K562 (cell line): ENCODE measurements around the gene CXCL14. TPM values are rescaled to one million over a fixed set of nuclear protein-coding genes. Genes with fewer than 3 reads are reported as not detected.
A peak's percentile ranks its signal among the peaks of the same experiment; 100 is the strongest.

Experiments used
- CTCF ChIP-seq, 3 experiments: IDR thresholded peaks in 2 of 3; conservative IDR thresholded peaks in 1 of 3; 2 replicates each; pipeline ENCODE4 v1.5.1; 2011 to 2012; ENCODE audit warnings: low read length in 3 of 3, mild to moderate bottlenecking in 3 of 3, control low read depth in 2 of 3, improper control_type of control experiment in 1 of 3, inconsistent platforms in 1 of 3, low read depth in 1 of 3, mixed read lengths in 1 of 3, moderate library complexity in 1 of 3; ENCODE audit not compliant: insufficient read depth in 2 of 3
- ETV1 ChIP-seq: fragments of 450-650 bp; conservative IDR thresholded peaks from 2 replicates; pipeline ENCODE4 v1.6.1; 2016; ENCODE audit warnings: missing genetic modification characterization, control low read depth, low read depth, missing compliant biosample characterization
- FOXP4 ChIP-seq: sonication (generic); formaldehyde crosslinking; IDR thresholded peaks from 2 replicates; pipeline ENCODE4 v1.8.0; 2022; ENCODE audit warnings: mild to moderate bottlenecking, missing genetic modification reagents, borderline replicate concordance
- GMEB1 ChIP-seq: fragments of 250-450 bp; sonication (Bioruptor Pico); IDR thresholded peaks from 2 replicates; pipeline ENCODE4 v1.4.0; 2020; ENCODE audit warnings: mild to moderate bottlenecking
- HDAC2 ChIP-seq: fragments of 450-650 bp; IDR thresholded peaks from 2 replicates; pipeline ENCODE4 v1.6.1; 2016; ENCODE audit warnings: mild to moderate bottlenecking
- HDGF ChIP-seq: fragments of 450-650 bp; IDR thresholded peaks from 2 replicates; pipeline ENCODE4 v1.6.1; 2016
- JUN ChIP-seq, 2 experiments: sonication (generic) in 1 of 2; formaldehyde crosslinking in 1 of 2; IDR thresholded peaks; 2 replicates each; pipeline versions ENCODE4 v1.6.1 to v1.8.0; 2012 to 2022; ENCODE audit warnings: borderline replicate concordance in 2 of 2, mild to moderate bottlenecking in 2 of 2, improper control_type of control experiment in 1 of 2, low read depth in 1 of 2, low read length in 1 of 2, missing genetic modification reagents in 1 of 2
- KLF16 ChIP-seq: IDR thresholded peaks from 2 replicates; pipeline ENCODE4 v1.6.1; 2016; ENCODE audit warnings: antibody characterized with exemption
- MXI1 ChIP-seq: IDR thresholded peaks from 2 replicates; pipeline ENCODE4 v1.6.1; 2011; ENCODE audit warnings: low read depth, mild to moderate bottlenecking, improper control_type of control experiment, low read length
- NRF1 ChIP-seq, 2 experiments: fragments of 450-650 bp; IDR thresholded peaks in 1 of 2; conservative IDR thresholded peaks in 1 of 2; 2 replicates each; pipeline ENCODE4 v1.6.1; 2014; ENCODE audit warnings: mild to moderate bottlenecking in 2 of 2
- STAG1 ChIP-seq: sonication (generic); formaldehyde crosslinking; IDR thresholded peaks from 2 replicates; pipeline ENCODE4 v1.5.0; 2020; ENCODE audit warnings: missing genetic modification reagents, borderline replicate concordance
- WHSC1 ChIP-seq: IDR thresholded peaks from one replicate; pipeline ENCODE4 v1.6.1; 2012; ENCODE audit warnings: low read length, control low read depth, inconsistent platforms
- ZBTB7A ChIP-seq: IDR thresholded peaks from 2 replicates; pipeline ENCODE4 v1.6.1; 2011; ENCODE audit warnings: low read depth, mild to moderate bottlenecking, low read length, moderate library complexity, borderline replicate concordance; ENCODE audit not compliant: control insufficient read depth
- ZC3H11A ChIP-seq: IDR thresholded peaks from 2 replicates; pipeline ENCODE4 v1.6.1; 2012; ENCODE audit warnings: low read depth, low read length, improper control_type of control experiment
- ZNF143 ChIP-seq: sonication (generic); formaldehyde crosslinking; IDR thresholded peaks from 2 replicates; pipeline ENCODE4 v1.9.0; 2022; ENCODE audit warnings: mild to moderate bottlenecking, missing genetic modification reagents
- ZNF274 ChIP-seq: IDR thresholded peaks from 2 replicates; pipeline ENCODE4 v1.6.1; 2011; ENCODE audit warnings: low read depth, mild to moderate bottlenecking, low read length, moderate library complexity, borderline replicate concordance
- ZNF609 ChIP-seq: sonication (generic); formaldehyde crosslinking; IDR thresholded peaks from 2 replicates; pipeline ENCODE4 v1.8.1; 2023; ENCODE audit warnings: missing genetic modification reagents, mild to moderate bottlenecking, borderline replicate concordance
- polyA plus RNA-seq, 8 experiments: library from polyadenylated mRNA; depleted of rRNA in 4 of 8; stranded (reverse) in 5 of 8; unstranded in 3 of 8; fragments of >200 nt; fragmentation: Nextera tagmentation in 2 of 8; fragmentation: Illumina TruSeq in 1 of 8; extraction: Ambion mirVana in 2 of 8; extraction: Trizol in 1 of 8; gene quantifications; 2 replicates each; pipeline versions ENCODE4 v1.2.1 to v1.2.3, GENCODE V29; 2011 to 2014; ENCODE audit warnings: inconsistent platforms in 1 of 8, missing spikeins in 1 of 8
- total RNA-seq, 7 experiments: library from RNA; depleted of rRNA in 6 of 7; stranded (reverse); fragments of >200 nt in 6 of 7; fragmentation: Illumina TruSeq in 2 of 7; extraction: Trizol in 2 of 7; gene quantifications; 2 replicates each; pipeline versions ENCODE4 v1.2.1 to v1.2.3, GENCODE V29; 2011 to 2021; ENCODE audit warnings: low replicate concordance in 1 of 7

The CXCL14 gene
- total and polyA plus RNA-seq, 9 of the 15 experiments (the other 6 are each of a cell fraction or from before 2014, with no cell fraction given), result not detected

GRCh38 chr5:135565725-135566421 is 12.9 kb downstream of the CXCL14 start (continued):
- TF ChIP-seq CTCF (IDR thresholded peaks at IDR 0.05 in 2 of 3, conservative IDR thresholded peaks at IDR 0.05 in 1 of 3; ENCODE audit: insufficient read depth in 2 of 3, low read depth in 1 of 3, low read length in 3 of 3) (peak; percentile 91 to 95 (median 92)), NRF1 (conservative IDR thresholded peaks at IDR 0.05 in 1 of 2, IDR thresholded peaks at IDR 0.05 in 1 of 2) (peak in 1 of 2 experiments; percentile 41; a peak in 1 of 4 replicates), ETV1 (tag) (no peak), WHSC1 (no peak), MXI1 (no peak), ZNF274 (no peak), KLF16 (peak; percentile 48; the same call in 1 of the 2 replicates), ZC3H11A (no peak), GMEB1 (CRISPR knock-in tag) (no peak), HDGF (no peak), ZBTB7A (no peak), ZNF143 (CRISPR knock-in tag) (no peak), JUN (IDR thresholded peaks at IDR 0.05; ENCODE audit: borderline replicate concordance, low read depth, low read length) (0 out of 2 replicates have a peak, but pooled peaks have one; percentile 3), JUN (CRISPR knock-in tag; IDR thresholded peaks at IDR 0.05; ENCODE audit: borderline replicate concordance) (no peak), ZNF609 (CRISPR knock-in tag) (no peak), FOXP4 (CRISPR knock-in tag) (no peak), HDAC2 (no peak), STAG1 (CRISPR knock-in tag) (no peak)
